HL-60 (cell line): ENCODE measurements around the gene DTWD2.

Experiments
- GABPA ChIP-seq: IDR thresholded peaks from 2 replicates; pipeline ENCODE4 v1.6.1; 2012; ENCODE audit warnings: low read depth
- POLR2AphosphoS5 ChIP-seq: IDR thresholded peaks from 2 replicates; pipeline ENCODE4 v1.6.1; 2012; ENCODE audit warnings: low read depth
- SPI1 ChIP-seq: IDR thresholded peaks from 2 replicates; pipeline ENCODE4 v1.6.1; 2012; ENCODE audit warnings: low read depth, mild to moderate bottlenecking, borderline replicate concordance
- TF ChIP-seq, protein P1 (sequence below): IDR thresholded peaks from one replicate; pipeline ENCODE4 v1.5.1; 2011; ENCODE audit warnings: low read length, control low read depth, inconsistent platforms; ENCODE audit not compliant: insufficient read depth
- TF ChIP-seq, protein P2 (sequence below): IDR thresholded peaks from 2 replicates; pipeline ENCODE4 v1.6.1; 2012; ENCODE audit warnings: low read depth; ENCODE audit not compliant: insufficient replicate concordance

DNA sequence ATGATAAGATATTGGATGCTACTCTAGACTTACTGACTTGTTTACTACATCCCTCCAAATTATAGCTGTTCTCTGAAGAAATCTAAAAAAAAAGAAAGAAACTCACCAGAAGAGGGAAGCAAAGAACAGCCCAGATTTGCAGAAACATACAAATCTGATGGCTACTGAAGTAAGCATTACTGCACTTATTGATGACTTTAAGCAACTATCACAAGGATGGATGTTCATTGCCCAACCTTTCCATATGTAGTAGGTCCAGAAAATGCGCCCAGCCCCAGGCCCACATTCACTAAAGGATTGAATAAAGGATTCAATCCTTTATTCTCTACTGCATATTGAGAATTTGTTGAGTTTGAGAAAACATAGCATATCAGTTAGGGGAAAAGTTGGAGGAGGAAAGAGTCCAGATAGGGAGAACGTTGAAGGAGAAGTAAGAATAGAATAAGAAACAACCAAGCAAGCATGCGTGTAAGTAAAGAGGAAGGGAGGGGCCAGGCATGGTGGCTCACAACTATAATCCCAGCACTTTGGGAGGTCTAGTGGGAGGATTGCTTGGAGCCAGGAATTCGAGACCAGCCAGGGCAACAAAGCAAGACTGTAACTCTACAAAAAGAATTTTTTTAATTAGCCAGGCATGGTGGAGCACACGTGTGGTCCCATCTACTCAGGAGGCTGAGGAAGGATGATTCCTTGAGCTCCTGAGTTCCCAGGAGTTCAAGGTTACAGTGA, 33.8 kb upstream of the DTWD2 start:
- TF ChIP-seq, protein P1, sequence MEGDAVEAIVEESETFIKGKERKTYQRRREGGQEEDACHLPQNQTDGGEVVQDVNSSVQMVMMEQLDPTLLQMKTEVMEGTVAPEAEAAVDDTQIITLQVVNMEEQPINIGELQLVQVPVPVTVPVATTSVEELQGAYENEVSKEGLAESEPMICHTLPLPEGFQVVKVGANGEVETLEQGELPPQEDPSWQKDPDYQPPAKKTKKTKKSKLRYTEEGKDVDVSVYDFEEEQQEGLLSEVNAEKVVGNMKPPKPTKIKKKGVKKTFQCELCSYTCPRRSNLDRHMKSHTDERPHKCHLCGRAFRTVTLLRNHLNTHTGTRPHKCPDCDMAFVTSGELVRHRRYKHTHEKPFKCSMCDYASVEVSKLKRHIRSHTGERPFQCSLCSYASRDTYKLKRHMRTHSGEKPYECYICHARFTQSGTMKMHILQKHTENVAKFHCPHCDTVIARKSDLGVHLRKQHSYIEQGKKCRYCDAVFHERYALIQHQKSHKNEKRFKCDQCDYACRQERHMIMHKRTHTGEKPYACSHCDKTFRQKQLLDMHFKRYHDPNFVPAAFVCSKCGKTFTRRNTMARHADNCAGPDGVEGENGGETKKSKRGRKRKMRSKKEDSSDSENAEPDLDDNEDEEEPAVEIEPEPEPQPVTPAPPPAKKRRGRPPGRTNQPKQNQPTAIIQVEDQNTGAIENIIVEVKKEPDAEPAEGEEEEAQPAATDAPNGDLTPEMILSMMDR = no peak
- TF ChIP-seq, protein P2, sequence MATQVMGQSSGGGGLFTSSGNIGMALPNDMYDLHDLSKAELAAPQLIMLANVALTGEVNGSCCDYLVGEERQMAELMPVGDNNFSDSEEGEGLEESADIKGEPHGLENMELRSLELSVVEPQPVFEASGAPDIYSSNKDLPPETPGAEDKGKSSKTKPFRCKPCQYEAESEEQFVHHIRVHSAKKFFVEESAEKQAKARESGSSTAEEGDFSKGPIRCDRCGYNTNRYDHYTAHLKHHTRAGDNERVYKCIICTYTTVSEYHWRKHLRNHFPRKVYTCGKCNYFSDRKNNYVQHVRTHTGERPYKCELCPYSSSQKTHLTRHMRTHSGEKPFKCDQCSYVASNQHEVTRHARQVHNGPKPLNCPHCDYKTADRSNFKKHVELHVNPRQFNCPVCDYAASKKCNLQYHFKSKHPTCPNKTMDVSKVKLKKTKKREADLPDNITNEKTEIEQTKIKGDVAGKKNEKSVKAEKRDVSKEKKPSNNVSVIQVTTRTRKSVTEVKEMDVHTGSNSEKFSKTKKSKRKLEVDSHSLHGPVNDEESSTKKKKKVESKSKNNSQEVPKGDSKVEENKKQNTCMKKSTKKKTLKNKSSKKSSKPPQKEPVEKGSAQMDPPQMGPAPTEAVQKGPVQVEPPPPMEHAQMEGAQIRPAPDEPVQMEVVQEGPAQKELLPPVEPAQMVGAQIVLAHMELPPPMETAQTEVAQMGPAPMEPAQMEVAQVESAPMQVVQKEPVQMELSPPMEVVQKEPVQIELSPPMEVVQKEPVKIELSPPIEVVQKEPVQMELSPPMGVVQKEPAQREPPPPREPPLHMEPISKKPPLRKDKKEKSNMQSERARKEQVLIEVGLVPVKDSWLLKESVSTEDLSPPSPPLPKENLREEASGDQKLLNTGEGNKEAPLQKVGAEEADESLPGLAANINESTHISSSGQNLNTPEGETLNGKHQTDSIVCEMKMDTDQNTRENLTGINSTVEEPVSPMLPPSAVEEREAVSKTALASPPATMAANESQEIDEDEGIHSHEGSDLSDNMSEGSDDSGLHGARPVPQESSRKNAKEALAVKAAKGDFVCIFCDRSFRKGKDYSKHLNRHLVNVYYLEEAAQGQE = no peak
- TF ChIP-seq POLR2AphosphoS5 (no peak), GABPA (no peak), SPI1 (no peak)
